ENCODE results near the gene CTRB1. TPM values are rescaled to one million over a fixed set of nuclear protein-coding genes. Genes with fewer than 3 reads are reported as not detected.
"Not testable (repeated sequence)": the region's sequence is repeated elsewhere in the genome, so short reads cannot be mapped to it uniquely, and the experiment has no call there.

The CTRB1 gene
- total and polyA plus RNA-seq, 2 of the 8 experiments (the other 6 are each of a cell fraction or from before 2014, with no cell fraction given): not detected

- H2AFZ ChIP-seq (ENCODE audit: low read length); DNase-seq (ENCODE audit: low read depth in 1 of 2, low spot score in 2 of 2); H3K36me3 ChIP-seq (ENCODE audit: control insufficient read depth in 2 of 4, insufficient read depth in 4 of 4, low read length in 3 of 4); H2BK120ac ChIP-seq (replicated peaks; ENCODE audit: low read depth, low read length); H4K5ac ChIP-seq (ENCODE audit: insufficient read length, low read depth, low read length); H3K27me3 ChIP-seq (replicated peaks in 1 of 4; ENCODE audit: control insufficient read depth in 3 of 4, extremely low read depth in 1 of 4, insufficient read depth in 3 of 4, low read length in 3 of 4); H3K23ac ChIP-seq (ENCODE audit: insufficient read length); H3K18ac ChIP-seq (ENCODE audit: extremely low read depth, low read length); H2BK12ac ChIP-seq (ENCODE audit: low read depth, low read length); H3K27ac ChIP-seq (ENCODE audit: low read depth, low read length); FAIRE-seq; H3K4me3 ChIP-seq (ENCODE audit: extremely low read depth in 1 of 4, insufficient read depth in 2 of 4, low read depth in 3 of 4, low read length in 4 of 4); H3K56ac ChIP-seq (replicated peaks; ENCODE audit: insufficient read length, low read depth, low read length); H2BK5ac ChIP-seq (ENCODE audit: low read depth, low read length); H2BK20ac ChIP-seq (ENCODE audit: low read length); H3K79me1 ChIP-seq (ENCODE audit: low read depth, low read length); H3K79me2 ChIP-seq (ENCODE audit: control insufficient read depth in 1 of 2, insufficient read depth in 2 of 2, low read length in 2 of 2); H3K4me2 ChIP-seq (ENCODE audit: insufficient read depth in 1 of 2, low read depth in 2 of 2, low read length in 2 of 2); H2AK5ac ChIP-seq (ENCODE audit: low read depth, low read length); H4K91ac ChIP-seq (replicated peaks; ENCODE audit: insufficient read length, low read length); H4K8ac ChIP-seq (ENCODE audit: extremely low read depth, insufficient read depth, low read length); H3K14ac ChIP-seq (ENCODE audit: insufficient read length); H3K9ac ChIP-seq (replicated peaks in 1 of 4; ENCODE audit: extremely low read depth in 1 of 4, low read depth in 3 of 4, low read length in 3 of 4); CTCF ChIA-PET (ENCODE audit: partially characterized antibody); H3K9me3 ChIP-seq (ENCODE audit: insufficient read depth in 2 of 2, low read depth in 1 of 2, low read length in 1 of 2); H3K4me1 ChIP-seq (replicated peaks in 1 of 4; ENCODE audit: control insufficient read depth in 3 of 4, insufficient read depth in 4 of 4, low read length in 3 of 4); H3K4ac ChIP-seq (replicated peaks; ENCODE audit: insufficient read length, low read depth, low read length); H2BK15ac ChIP-seq (ENCODE audit: low read length); POLR2A ChIA-PET (ENCODE audit: partially characterized antibody); H3K23me2 ChIP-seq (ENCODE audit: low read depth, low read length); H4K20me1 ChIP-seq (replicated peaks in 1 of 2; ENCODE audit: control insufficient read depth in 1 of 2, insufficient read depth in 2 of 2, low read length in 2 of 2): not testable (repeated sequence)
- WGBS, 2 experiments (ENCODE audit: extremely low coverage in 1 of 2, insufficient coverage in 1 of 2, insufficient read length in 1 of 2, insufficient replicate concordance in 2 of 2, low coverage in 1 of 2, low lambda C conversion rate in 2 of 2, missing lambda C conversion rate in 1 of 2): no CpG with 5 or more reads among the region's 19 CpGs
These were observed 13.3 kb upstream of the CTRB1 start for GRCh38 chr16:75205438-75205837.

- not testable (repeated sequence) for H4K8ac ChIP-seq (ENCODE audit: extremely low read depth, insufficient read depth, low read length); H2BK5ac ChIP-seq (ENCODE audit: low read depth, low read length); FAIRE-seq; H3K9me3 ChIP-seq (ENCODE audit: insufficient read depth in 2 of 2, low read depth in 1 of 2, low read length in 1 of 2); H2BK12ac ChIP-seq (ENCODE audit: low read depth, low read length); H2BK120ac ChIP-seq (replicated peaks; ENCODE audit: low read depth, low read length); H4K91ac ChIP-seq (replicated peaks; ENCODE audit: insufficient read length, low read length); H3K4me3 ChIP-seq (ENCODE audit: extremely low read depth in 1 of 4, insufficient read depth in 2 of 4, low read depth in 3 of 4, low read length in 4 of 4); H3K23ac ChIP-seq (ENCODE audit: insufficient read length); H3K9ac ChIP-seq (replicated peaks in 1 of 4; ENCODE audit: extremely low read depth in 1 of 4, low read depth in 3 of 4, low read length in 3 of 4); H2AK5ac ChIP-seq (ENCODE audit: low read depth, low read length); H3K14ac ChIP-seq (ENCODE audit: insufficient read length); H3K4ac ChIP-seq (replicated peaks; ENCODE audit: insufficient read length, low read depth, low read length); H3K27ac ChIP-seq (ENCODE audit: low read depth, low read length); H3K18ac ChIP-seq (ENCODE audit: extremely low read depth, low read length); H4K20me1 ChIP-seq (replicated peaks in 1 of 2; ENCODE audit: control insufficient read depth in 1 of 2, insufficient read depth in 2 of 2, low read length in 2 of 2); H3K79me1 ChIP-seq (ENCODE audit: low read depth, low read length); H3K4me2 ChIP-seq (ENCODE audit: insufficient read depth in 1 of 2, low read depth in 2 of 2, low read length in 2 of 2); H3K79me2 ChIP-seq (ENCODE audit: control insufficient read depth in 1 of 2, insufficient read depth in 2 of 2, low read length in 2 of 2); H3K36me3 ChIP-seq (ENCODE audit: control insufficient read depth in 2 of 4, insufficient read depth in 4 of 4, low read length in 3 of 4); H2AFZ ChIP-seq (ENCODE audit: low read length); DNase-seq (ENCODE audit: low read depth in 1 of 2, low spot score in 2 of 2); H3K56ac ChIP-seq (replicated peaks; ENCODE audit: insufficient read length, low read depth, low read length); H2BK20ac ChIP-seq (ENCODE audit: low read length); H3K23me2 ChIP-seq (ENCODE audit: low read depth, low read length); H3K27me3 ChIP-seq (replicated peaks in 1 of 4; ENCODE audit: control insufficient read depth in 3 of 4, extremely low read depth in 1 of 4, insufficient read depth in 3 of 4, low read length in 3 of 4); H4K5ac ChIP-seq (ENCODE audit: insufficient read length, low read depth, low read length); H2BK15ac ChIP-seq (ENCODE audit: low read length); H3K4me1 ChIP-seq (replicated peaks in 1 of 4; ENCODE audit: control insufficient read depth in 3 of 4, insufficient read depth in 4 of 4, low read length in 3 of 4)
- CTCF ChIA-PET (ENCODE audit: partially characterized antibody): interaction anchor here (1.5 kb wide), 2 partner anchors 21 to 28 kb away, joined by 6 to 8 read pairs; no protein-coding TSS in a partner anchor
- POLR2A ChIA-PET (ENCODE audit: partially characterized antibody): interaction anchor here (0.7 to 7.1 kb wide), 6 partner anchors 20 to 60 kb away, joined by 3 to 115 read pairs (median 4); no protein-coding TSS in a partner anchor
- 94% methylated on average over 14 of the region's 25 CpGs; no CpG with 5 or more reads in 1 of the 2 experiments for WGBS, 2 experiments (ENCODE audit: extremely low coverage in 1 of 2, insufficient coverage in 1 of 2, insufficient read length in 1 of 2, insufficient replicate concordance in 2 of 2, low coverage in 1 of 2, low lambda C conversion rate in 2 of 2, missing lambda C conversion rate in 1 of 2)
These were observed 12.6 kb upstream of the CTRB1 start for GRCh38 chr16:75205961-75206748.
